HG03196 (cell line): ENCODE data around the gene LIMS2.

Experiments
- ATAC-seq: cut with Tn5 transposase; IDR thresholded peaks from one replicate; pipeline ENCODE4 v1.9.1; 2021; ENCODE audit not compliant: unreplicated experiment

The LIMS2 gene

GRCh38 chr2:127623388-127624319 lies 51.7 kb downstream of the LIMS2 start:
- no peak for ATAC-seq

- ATAC-seq: no peak
Observed at GRCh38 chr2:127622561-127623387, 52.6 kb downstream of the LIMS2 start.

GRCh38 chr2:127621981-127622431 lies 53.3 kb downstream of the LIMS2 start:
- ATAC-seq: no peak

GRCh38 chr2:127620866-127621265 lies 54.5 kb downstream of the LIMS2 start:
- no peak for ATAC-seq

GRCh38 chr2:127619877-127620705 lies 55.2 kb downstream of the LIMS2 start:
- ATAC-seq: no peak

GRCh38 chr2:127619203-127619590 lies 56.1 kb downstream of the LIMS2 start:
- ATAC-seq: no peak

- ATAC-seq: no peak
Observed at GRCh38 chr2:127618551-127619202, 56.7 kb downstream of the LIMS2 start.

- no peak for ATAC-seq
Observed at GRCh38 chr2:127615511-127616166, 59.7 kb downstream of the LIMS2 start.

GRCh38 chr2:127614731-127615130 lies 60.6 kb downstream of the LIMS2 start:
- no peak for ATAC-seq

- ATAC-seq: no peak
Observed at GRCh38 chr2:127614246-127614645, 61.1 kb downstream of the LIMS2 start.

GRCh38 chr2:127612111-127612822 lies 63.1 kb downstream of the LIMS2 start:
- no peak for ATAC-seq

GRCh38 chr2:127611076-127611925 lies 64.0 kb downstream of the LIMS2 start:
- no peak for ATAC-seq

GRCh38 chr2:127610561-127610960 lies 64.8 kb downstream of the LIMS2 start:
- ATAC-seq: no peak

GRCh38 chr2:127609818-127610217 lies 65.5 kb downstream of the LIMS2 start:
- no peak for ATAC-seq

- no peak for ATAC-seq
Observed at GRCh38 chr2:127609031-127609751, 66.1 kb downstream of the LIMS2 start.

GRCh38 chr2:127608061-127609030 lies 67.0 kb downstream of the LIMS2 start:
- no peak for ATAC-seq
